Gastrocnemius medialis (tissue), 4 donors: ENCODE measurements around the gene NR4A1. TPM values are rescaled to one million over a fixed set of nuclear protein-coding genes. Genes with fewer than 3 reads are reported as not detected.

ENCODE experiments used
- ATAC-seq, 2 donors: fragments of 150-250 bp; one replicate each; pipeline ENCODE4 v1.9.1; 2016
- DNase-seq, 2 donors: peaks; one replicate each; pipeline ENCODE4 v3.0.0-alpha.2; 2019
- H3K27ac ChIP-seq, 4 donors: fragments of 200-600 bp; sonication (generic); 1 replicate in 1 of 4; 2 replicates in 3 of 4; pipeline ENCODE4 v1.5.1; 2016 to 2018; ENCODE audit warnings: mild to moderate bottlenecking in 2 of 4, moderate library complexity in 1 of 4
- H3K27me3 ChIP-seq, 3 donors: fragments of 200-600 bp; sonication (generic) in 2 of 3; 1 replicate in 1 of 3; 2 replicates in 2 of 3; pipeline versions ENCODE4 v1.5.1 to v1.6.0; 2016 to 2019; ENCODE audit warnings: mild to moderate bottlenecking in 1 of 3, moderate library complexity in 1 of 3
- H3K36me3 ChIP-seq, 2 donors: fragments of 200-600 bp; sonication (generic) in 1 of 2; one replicate each; pipeline ENCODE4 v1.5.1; 2017 to 2018
- H3K4me1 ChIP-seq, 2 donors: fragments of 200-600 bp; sonication (generic) in 1 of 2; one replicate each; pipeline ENCODE4 v1.5.1; 2016 to 2017; ENCODE audit warnings: mild to moderate bottlenecking in 2 of 2
- H3K4me3 ChIP-seq, 4 donors: fragments of 200-600 bp; sonication (generic) in 3 of 4; 1 replicate in 1 of 4; 2 replicates in 3 of 4; pipeline ENCODE4 v1.5.1; 2016 to 2019; ENCODE audit warnings: mild to moderate bottlenecking in 2 of 4
- H3K9me3 ChIP-seq, 3 donors: fragments of 200-600 bp; sonication (generic) in 2 of 3; 1 replicate in 1 of 3; 2 replicates in 2 of 3; pipeline ENCODE4 v1.5.1; 2016 to 2019
- CTCF ChIP-seq, 5 experiments: fragments of 450-650 bp in 3 of 5; fragments of 200-600 bp in 2 of 5; sonication (generic) in 2 of 5; IDR thresholded peaks in 4 of 5; conservative IDR thresholded peaks in 1 of 5; 1 replicate in 4 of 5; 2 replicates in 1 of 5; pipeline ENCODE4 v1.5.1; 2016 to 2019; ENCODE audit warnings: antibody characterized with exemption in 5 of 5, mild to moderate bottlenecking in 3 of 5, moderate library complexity in 3 of 5
- POLR2A ChIP-seq, 2 donors: fragments of 450-650 bp; IDR thresholded peaks; one replicate each; pipeline ENCODE4 v1.6.1; 2017; ENCODE audit warnings: antibody characterized with exemption in 2 of 2, mild to moderate bottlenecking in 2 of 2, moderate library complexity in 2 of 2
- in situ Hi-C, 4 donors: fragments of 200-750 bp; cut with MboI; loops; one replicate each; pipeline versions ENCODE4 v1.15.0 to v1.8.0; 2017; ENCODE audit warnings: low sequenced_read_pairs in 4 of 4
- intact Hi-C: fragments of 100-400 bp; cut with DNase I; formaldehyde crosslinking; loops from one replicate; pipeline ENCODE4 v1.15.1; 2023; ENCODE audit warnings: low total_unique reads
- total RNA-seq, 4 donors: library from RNA; depleted of rRNA; stranded (reverse); fragments of >200 nt; gene quantifications; one replicate each; pipeline versions ENCODE4 v1.1.0 to v1.2.3, GENCODE V29; 2016

The NR4A1 gene
- total RNA-seq, 4 donors from 2014 or later = 36.3 to 248 (median 90.1) TPM

GRCh38 chr12:52082988-52083637 lies 31.9 kb downstream of the NR4A1 start:
- DNase-seq (peak in 1 of 2 donors; percentile 48), ATAC-seq (peak; percentile 22 to 32)
- H3K9me3 ChIP-seq = no peaks in the 10 kb centered on the region
- no peaks in the 10 kb centered on the region for H3K27me3 ChIP-seq
- peaks cover 52 to 62% of the 10 kb centered on the region in 2 donors for H3K4me1 ChIP-seq
- intact Hi-C loops (loop anchor here (1.0 kb wide), 1 partner anchor 58 kb away; no protein-coding TSS in a partner anchor), in situ Hi-C loops (loop anchor here (5.0 to 10.0 kb wide), 2 partner anchors 56 to 58 kb away; no protein-coding TSS in a partner anchor)
- peak overlapping the region; percentile 56 to 77 (median 67) for H3K27ac ChIP-seq
- H3K4me3 ChIP-seq = no peak overlapping the region
- TF ChIP-seq CTCF (IDR thresholded peaks at IDR 0.05 in 4 of 5, conservative IDR thresholded peaks at IDR 0.05 in 1 of 5) = peak; percentile 94 to 98 (median 96)
- no peak for TF ChIP-seq POLR2A (IDR thresholded peaks at IDR 0.05)
- H3K36me3 ChIP-seq = peaks cover 0 to 2% of the 10 kb centered on the region in 2 donors

GRCh38 chr12:52083638-52083996 lies 32.4 kb downstream of the NR4A1 start:
- ATAC-seq (no peak), DNase-seq (no peak)
- in situ Hi-C loops (loop anchor here (5.0 to 10.0 kb wide), 2 partner anchors 56 to 59 kb away; no protein-coding TSS in a partner anchor), intact Hi-C loops (loop anchor here (1.0 kb wide), 1 partner anchor 58 kb away; no protein-coding TSS in a partner anchor)
- H3K27me3 ChIP-seq = no peaks in the 10 kb centered on the region
- peaks cover 56 to 67% of the 10 kb centered on the region in 2 donors for H3K4me1 ChIP-seq
- H3K4me3 ChIP-seq = no peak overlapping the region
- no peak overlapping the region for H3K27ac ChIP-seq
- peak in 3 of 5 experiments; percentile 0 to 8 (median 4) for TF ChIP-seq CTCF (IDR thresholded peaks at IDR 0.05 in 4 of 5, conservative IDR thresholded peaks at IDR 0.05 in 1 of 5)
- no peak for TF ChIP-seq POLR2A (IDR thresholded peaks at IDR 0.05)
- H3K9me3 ChIP-seq = no peaks in the 10 kb centered on the region
- no peaks in the 10 kb centered on the region for H3K36me3 ChIP-seq

GRCh38 chr12:52084491-52085231 lies 33.4 kb downstream of the NR4A1 start:
- TF ChIP-seq POLR2A (IDR thresholded peaks at IDR 0.05) (no peak), CTCF (IDR thresholded peaks at IDR 0.05 in 4 of 5, conservative IDR thresholded peaks at IDR 0.05 in 1 of 5) (no peak)
- Histone ChIP-seq H3K36me3 (no peaks in the 10 kb centered on the region), H3K9me3 (no peaks in the 10 kb centered on the region), H3K27me3 (no peaks in the 10 kb centered on the region), H3K27ac (no peak overlapping the region), H3K4me3 (no peak overlapping the region), H3K4me1 (peaks cover 63 to 73% of the 10 kb centered on the region in 2 donors)
- intact Hi-C loops (loop anchor here (5.0 kb wide), 1 partner anchor 38 kb away; no protein-coding TSS in a partner anchor), in situ Hi-C loops (loop anchor here (5.0 to 10.0 kb wide), 2 partner anchors 57 to 60 kb away; no protein-coding TSS in a partner anchor)
- DNase-seq = no peak
- no peak for ATAC-seq

- in situ Hi-C loops (loop anchor here in 1 of 4 donors (10.0 kb wide), 1 partner anchor 61 kb away; no protein-coding TSS in a partner anchor), intact Hi-C loops (loop anchor here (5.0 kb wide), 1 partner anchor 37 kb away; no protein-coding TSS in a partner anchor)
- no peak for DNase-seq
- H3K9me3 ChIP-seq = no peaks in the 10 kb centered on the region
- no peaks in the 10 kb centered on the region for H3K27me3 ChIP-seq
- no peak for TF ChIP-seq CTCF (IDR thresholded peaks at IDR 0.05 in 4 of 5, conservative IDR thresholded peaks at IDR 0.05 in 1 of 5)
- TF ChIP-seq POLR2A (IDR thresholded peaks at IDR 0.05) = no peak
- no peak for ATAC-seq
- peak overlapping the region in 3 of 4 donors; percentile 74 to 84 (median 79) for H3K27ac ChIP-seq
- H3K36me3 ChIP-seq = no peaks in the 10 kb centered on the region
- peaks cover 56 to 65% of the 10 kb centered on the region in 2 donors for H3K4me1 ChIP-seq
- no peak overlapping the region for H3K4me3 ChIP-seq
Observed at GRCh38 chr12:52085682-52086180, 34.5 kb downstream of the NR4A1 start.
